ENCODE measurements around the gene DNAJC12. TPM values are rescaled to one million over a fixed set of nuclear protein-coding genes. Genes with fewer than 3 reads are reported as not detected.

DNAJC12 gene
- total and polyA plus RNA-seq, 4 donors, result 1.2 to 6.4 (median 1.5) TPM

- Histone ChIP-seq H3K4me1 (ENCODE audit: control insufficient read depth in 5 of 5, insufficient read depth in 5 of 5, low read length in 5 of 5) (no peaks in the 10 kb centered on the region), H3K27ac (ENCODE audit: low read depth in 1 of 2, low read length in 1 of 2) (no peak overlapping the region), H3K27me3 (ENCODE audit: control insufficient read depth in 3 of 3, insufficient read depth in 3 of 3, low read length in 2 of 3) (no peaks in the 10 kb centered on the region), H3K9me3 (ENCODE audit: control insufficient read depth in 4 of 4, insufficient read depth in 3 of 4, low read length in 3 of 4) (no peaks in the 10 kb centered on the region), H3K4me3 (no peak overlapping the region), H3K36me3 (ENCODE audit: control insufficient read depth in 4 of 4, insufficient read depth in 4 of 4, low read length in 4 of 4) (no peaks in the 10 kb centered on the region), H3K9ac (ENCODE audit: insufficient read depth in 1 of 2, low read length in 2 of 2) (no peak overlapping the region)
- DNase-seq, result no peak
- TF ChIP-seq, protein P1, sequence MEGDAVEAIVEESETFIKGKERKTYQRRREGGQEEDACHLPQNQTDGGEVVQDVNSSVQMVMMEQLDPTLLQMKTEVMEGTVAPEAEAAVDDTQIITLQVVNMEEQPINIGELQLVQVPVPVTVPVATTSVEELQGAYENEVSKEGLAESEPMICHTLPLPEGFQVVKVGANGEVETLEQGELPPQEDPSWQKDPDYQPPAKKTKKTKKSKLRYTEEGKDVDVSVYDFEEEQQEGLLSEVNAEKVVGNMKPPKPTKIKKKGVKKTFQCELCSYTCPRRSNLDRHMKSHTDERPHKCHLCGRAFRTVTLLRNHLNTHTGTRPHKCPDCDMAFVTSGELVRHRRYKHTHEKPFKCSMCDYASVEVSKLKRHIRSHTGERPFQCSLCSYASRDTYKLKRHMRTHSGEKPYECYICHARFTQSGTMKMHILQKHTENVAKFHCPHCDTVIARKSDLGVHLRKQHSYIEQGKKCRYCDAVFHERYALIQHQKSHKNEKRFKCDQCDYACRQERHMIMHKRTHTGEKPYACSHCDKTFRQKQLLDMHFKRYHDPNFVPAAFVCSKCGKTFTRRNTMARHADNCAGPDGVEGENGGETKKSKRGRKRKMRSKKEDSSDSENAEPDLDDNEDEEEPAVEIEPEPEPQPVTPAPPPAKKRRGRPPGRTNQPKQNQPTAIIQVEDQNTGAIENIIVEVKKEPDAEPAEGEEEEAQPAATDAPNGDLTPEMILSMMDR (IDR thresholded peaks at IDR 0.05; ENCODE audit: control extremely low read depth, extremely low read depth), result no peak
- no peak for ATAC-seq (ENCODE audit: insufficient read depth, low FRiP score)
Measured at GRCh38 chr10:67792653-67793052, 45.3 kb downstream of the DNAJC12 start.

GRCh38 chr10:67790534-67791408 lies 47.2 kb downstream of the DNAJC12 start:
- Histone ChIP-seq H3K36me3 (ENCODE audit: control insufficient read depth in 4 of 4, insufficient read depth in 4 of 4, low read length in 4 of 4) (no peaks in the 10 kb centered on the region), H3K27me3 (ENCODE audit: control insufficient read depth in 3 of 3, insufficient read depth in 3 of 3, low read length in 2 of 3) (no peaks in the 10 kb centered on the region), H3K4me1 (ENCODE audit: control insufficient read depth in 5 of 5, insufficient read depth in 5 of 5, low read length in 5 of 5) (no peaks in the 10 kb centered on the region), H3K9me3 (ENCODE audit: control insufficient read depth in 4 of 4, insufficient read depth in 3 of 4, low read length in 3 of 4) (no peaks in the 10 kb centered on the region), H3K4me3 (no peak overlapping the region), H3K9ac (ENCODE audit: insufficient read depth in 1 of 2, low read length in 2 of 2) (no peak overlapping the region), H3K27ac (ENCODE audit: low read depth in 1 of 2, low read length in 1 of 2) (no peak overlapping the region)
- DNase-seq (no peak), ATAC-seq (ENCODE audit: insufficient read depth, low FRiP score) (no peak)
- TF ChIP-seq, protein P1 (IDR thresholded peaks at IDR 0.05; ENCODE audit: control extremely low read depth, extremely low read depth), result no peak
- 58 to 63% methylated on average over 6 of the region's 6 CpGs for WGBS, 2 donors

DNA sequence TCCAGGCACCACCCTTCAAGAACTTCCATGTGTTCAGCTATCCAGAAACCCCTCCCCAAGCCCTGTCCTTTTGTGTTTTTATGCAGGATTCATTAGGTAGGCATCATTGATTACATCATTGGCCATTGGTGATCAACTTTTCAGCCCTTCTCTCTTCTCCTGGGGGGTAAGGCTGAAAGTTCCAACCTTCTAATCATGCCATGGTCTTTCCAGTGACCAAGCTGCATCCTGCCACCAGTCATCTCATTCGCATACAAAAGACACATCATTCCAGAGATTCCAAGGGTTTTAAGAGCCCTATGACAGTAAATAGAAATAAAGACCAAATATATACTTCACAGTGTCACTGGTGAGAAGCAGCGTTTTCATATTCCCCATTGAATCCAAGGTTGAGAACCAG lies 48.2 kb downstream of the DNAJC12 start:
- no peaks in the 10 kb centered on the region for H3K4me1 ChIP-seq (ENCODE audit: control insufficient read depth in 5 of 5, insufficient read depth in 5 of 5, low read length in 5 of 5)
- H3K4me3 ChIP-seq, result no peak overlapping the region
- DNase-seq (no peak), ATAC-seq (ENCODE audit: insufficient read depth, low FRiP score) (no peak)
- TF ChIP-seq, protein P1 (IDR thresholded peaks at IDR 0.05; ENCODE audit: control extremely low read depth, extremely low read depth), result no peak
- no peaks in the 10 kb centered on the region for H3K36me3 ChIP-seq (ENCODE audit: control insufficient read depth in 4 of 4, insufficient read depth in 4 of 4, low read length in 4 of 4)
- H3K27ac ChIP-seq (ENCODE audit: low read depth in 1 of 2, low read length in 1 of 2), result no peak overlapping the region
- H3K9me3 ChIP-seq (ENCODE audit: control insufficient read depth in 4 of 4, insufficient read depth in 3 of 4, low read length in 3 of 4), result no peaks in the 10 kb centered on the region
- WGBS, 2 donors, result 81 to 93% methylated on average over 2 of the region's 2 CpGs
- H3K27me3 ChIP-seq (ENCODE audit: control insufficient read depth in 3 of 3, insufficient read depth in 3 of 3, low read length in 2 of 3), result no peaks in the 10 kb centered on the region
- no peak overlapping the region for H3K9ac ChIP-seq (ENCODE audit: insufficient read depth in 1 of 2, low read length in 2 of 2)

Measured in lung (tissue), 12 donors.